Spleen (tissue), 11 donors: ENCODE results near the gene DNM3. TPM values are rescaled to one million over a fixed set of nuclear protein-coding genes. Genes with fewer than 3 reads are reported as not detected.

Experiments used
- DNase-seq: peaks from one replicate; pipeline ENCODE4 v3.0.0-alpha.2; 2020
- H3K27ac ChIP-seq, 8 donors: fragments of 200-600 bp; sonication (generic) in 7 of 8; 1 replicate in 4 of 8; 2 replicates in 4 of 8; pipeline versions ENCODE4 v1.5.0 to v1.8.0; 2016 to 2021; ENCODE audit warnings: inconsistent platforms in 4 of 8, mild to moderate bottlenecking in 4 of 8, moderate library complexity in 1 of 8
- H3K27me3 ChIP-seq, 7 donors: fragments of 200-600 bp; sonication (generic) in 6 of 7; replicated peaks in 1 of 7; 1 replicate in 4 of 7; 2 replicates in 3 of 7; pipeline versions ENCODE4 v1.5.0 to v1.8.0; 2016 to 2021; ENCODE audit warnings: inconsistent platforms in 3 of 7, mild to moderate bottlenecking in 1 of 7
- H3K36me3 ChIP-seq, 6 donors: fragments of 200-600 bp; sonication (generic) in 5 of 6; 1 replicate in 4 of 6; 2 replicates in 2 of 6; pipeline versions ENCODE4 v1.5.0 to v1.8.0; 2016 to 2021; ENCODE audit warnings: inconsistent platforms in 2 of 6
- H3K4me1 ChIP-seq, 6 donors: fragments of 200-600 bp; sonication (generic) in 5 of 6; 1 replicate in 3 of 6; 2 replicates in 3 of 6; pipeline versions ENCODE4 v1.5.0 to v1.8.0; 2016 to 2021; ENCODE audit warnings: inconsistent platforms in 3 of 6
- H3K4me3 ChIP-seq, 8 donors: fragments of 200-600 bp; sonication (generic) in 7 of 8; 1 replicate in 4 of 8; 2 replicates in 4 of 8; pipeline versions ENCODE4 v1.5.0 to v1.8.0; 2016 to 2021; ENCODE audit warnings: inconsistent platforms in 4 of 8, mild to moderate bottlenecking in 4 of 8, moderate library complexity in 2 of 8
- H3K9me3 ChIP-seq, 8 donors: fragments of 200-600 bp; sonication (generic) in 7 of 8; 1 replicate in 4 of 8; 2 replicates in 4 of 8; pipeline versions ENCODE4 v1.5.0 to v1.8.0; 2016 to 2021; ENCODE audit warnings: inconsistent platforms in 4 of 8
- CTCF ChIP-seq, 11 experiments: fragments of 200-600 bp in 7 of 11; fragments of 450-650 bp in 4 of 11; sonication (generic) in 4 of 11; IDR thresholded peaks in 8 of 11; conservative IDR thresholded peaks in 3 of 11; 1 replicate in 7 of 11; 2 replicates in 4 of 11; pipeline versions ENCODE4 v1.4.0 to v1.8.0; 2016 to 2021; ENCODE audit warnings: antibody characterized with exemption in 11 of 11, inconsistent platforms in 4 of 11, mild to moderate bottlenecking in 1 of 11
- POLR2A ChIP-seq, 3 donors: fragments of 450-650 bp; IDR thresholded peaks; one replicate each; pipeline ENCODE4 v1.5.1; 2017; ENCODE audit warnings: antibody characterized with exemption in 3 of 3, mild to moderate bottlenecking in 1 of 3
- POLR2AphosphoS5 ChIP-seq, 3 donors: sonication (generic); formaldehyde crosslinking; IDR thresholded peaks; one replicate each; pipeline ENCODE4 v1.5.1; 2017; ENCODE audit warnings: antibody characterized with exemption in 3 of 3
- WGBS, 5 donors: extraction: QIAGEN DNeasy Blood & Tissue Kit in 3 of 5; methylation state at CpG; one replicate each; pipeline versions ENCODE4 v1.1.5 to v1.1.7; 2013 to 2018; 5-methylcytosine and 5-hydroxymethylcytosine counted together
- intact Hi-C: fragments of 100-400 bp; cut with DNase I; formaldehyde crosslinking; loops from one replicate; pipeline ENCODE4 v1.15.0; 2023; ENCODE audit warnings: low total_unique reads
- polyA plus RNA-seq, 3 donors: library from polyadenylated mRNA; stranded (reverse); fragments of 200-250 nt; gene quantifications; one replicate each; pipeline ENCODE4 v1.2.1, GENCODE V29; 2013
- total RNA-seq, 7 donors: library from RNA; depleted of rRNA in 3 of 7; stranded (reverse); fragments of >200 nt in 3 of 7; fragmentation: NEBNext Ultra II Directional in 4 of 7; extraction: Animal tissue kit (Norgen Biotek cat#: 25700) in 4 of 7; gene quantifications; one replicate each; pipeline versions ENCODE4 v1.1.0 to v1.2.1, GENCODE V29; 2016 to 2021
- donor health status: healthy with polysubstance abuse.
- donor health status: DM: no; HTN: no; CAD: no; lungs with moderate emphysema.
- donor health status: DM: no; HTN: no; CAD: no.
- donor health status: Bipolar disorder and iron deficiency.
- donor health status: healthy.
- donor health status: DM: no; HTN: no; CAD: no.
- donor health status: DM: yes; HTN: yes; CAD: no.

DNM3 gene
- total and polyA plus RNA-seq, 10 donors, result 0.61 to 10.2 (median 4.9) TPM

- TF ChIP-seq POLR2A (IDR thresholded peaks at IDR 0.05) (no peak), POLR2AphosphoS5 (IDR thresholded peaks at IDR 0.05) (peak in 1 of 3 donors; percentile 33), CTCF (IDR thresholded peaks at IDR 0.05 in 8 of 11, conservative IDR thresholded peaks at IDR 0.05 in 3 of 11) (peak; percentile 54 to 81 (median 75))
- WGBS, 5 donors, result 60 to 69% (median 63%) methylated on average over 7 of the region's 7 CpGs
- Histone ChIP-seq H3K4me3 (no peak overlapping the region), H3K36me3 (no peaks in the 10 kb centered on the region), H3K27ac (no peak overlapping the region), H3K9me3 (no peaks in the 10 kb centered on the region), H3K27me3 (no peaks in the 10 kb centered on the region), H3K4me1 (peaks cover 0 to 4% (median 0%) of the 10 kb centered on the region in 6 donors)
- intact Hi-C loops, result no loop called here
- peak; percentile 87 for DNase-seq
Observed at GRCh38 chr1:172089768-172090510, 248.6 kb downstream of the DNM3 start.

GRCh38 chr1:172090511-172090817 is 249.2 kb downstream of the DNM3 start:
- Histone ChIP-seq H3K27ac (no peak overlapping the region), H3K36me3 (no peaks in the 10 kb centered on the region), H3K27me3 (no peaks in the 10 kb centered on the region), H3K4me1 (peaks cover 0 to 4% (median 0%) of the 10 kb centered on the region in 6 donors), H3K4me3 (no peak overlapping the region), H3K9me3 (no peaks in the 10 kb centered on the region)
- intact Hi-C loops, result no loop called here
- WGBS, 5 donors, result 3 to 21% (median 14%) methylated on average over 1 of the region's 1 CpG
- DNase-seq, result no peak
- TF ChIP-seq CTCF (IDR thresholded peaks at IDR 0.05 in 8 of 11, conservative IDR thresholded peaks at IDR 0.05 in 3 of 11), result peak in 1 of 11 experiments; percentile 5
- TF ChIP-seq POLR2AphosphoS5 (IDR thresholded peaks at IDR 0.05), result no peak
- no peak for TF ChIP-seq POLR2A (IDR thresholded peaks at IDR 0.05)

GRCh38 chr1:172095846-172096245 is 254.5 kb downstream of the DNM3 start:
- Histone ChIP-seq H3K9me3 (no peaks in the 10 kb centered on the region), H3K36me3 (no peaks in the 10 kb centered on the region), H3K27me3 (no peaks in the 10 kb centered on the region), H3K27ac (no peak overlapping the region), H3K4me1 (no peaks in the 10 kb centered on the region), H3K4me3 (no peak overlapping the region)
- no peak for TF ChIP-seq POLR2A (IDR thresholded peaks at IDR 0.05)
- no peak for TF ChIP-seq POLR2AphosphoS5 (IDR thresholded peaks at IDR 0.05)
- no peak for TF ChIP-seq CTCF (IDR thresholded peaks at IDR 0.05 in 8 of 11, conservative IDR thresholded peaks at IDR 0.05 in 3 of 11)
- DNase-seq, result no peak
- intact Hi-C loops, result no loop called here
- WGBS, 5 donors, result 78 to 97% (median 87%) methylated on average over 2 of the region's 2 CpGs

- no peak for DNase-seq
- Histone ChIP-seq H3K36me3 (no peaks in the 10 kb centered on the region), H3K4me3 (no peak overlapping the region), H3K27ac (no peak overlapping the region), H3K9me3 (no peaks in the 10 kb centered on the region), H3K4me1 (peaks cover 0 to 14% (median 2%) of the 10 kb centered on the region in 6 donors), H3K27me3 (no peaks in the 10 kb centered on the region)
- intact Hi-C loops, result no loop called here
- TF ChIP-seq POLR2AphosphoS5 (IDR thresholded peaks at IDR 0.05) (no peak), POLR2A (IDR thresholded peaks at IDR 0.05) (no peak), CTCF (IDR thresholded peaks at IDR 0.05 in 8 of 11, conservative IDR thresholded peaks at IDR 0.05 in 3 of 11) (no peak)
Observed at GRCh38 chr1:172105230-172105629, 263.9 kb downstream of the DNM3 start.
